ENCODE data around the gene OPN5.

OPN5 gene

DNA sequence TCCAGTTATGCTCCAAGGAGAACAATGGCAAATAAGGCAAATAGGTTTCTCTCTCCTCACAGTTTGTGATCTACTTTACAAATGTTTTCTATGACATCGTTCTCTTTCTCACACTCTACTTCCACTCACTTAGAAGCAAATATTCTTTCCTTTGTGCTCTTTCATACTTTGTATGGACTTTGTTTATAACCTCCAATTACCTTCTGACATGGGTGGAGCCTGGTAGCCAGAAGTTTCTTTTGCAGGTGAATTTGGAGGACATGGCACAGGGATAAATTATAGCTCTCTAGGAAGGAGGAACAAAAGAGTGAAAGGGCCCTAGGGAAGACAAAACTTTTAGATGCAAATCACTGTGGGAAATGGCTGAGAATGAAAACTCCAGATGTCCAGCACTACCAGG lies 69.3 kb downstream of the OPN5 start:
- Histone ChIP-seq H3K9me2 (replicated peaks; ENCODE audit: insufficient read depth, low read length) (no peaks in the 10 kb centered on the region), H3K4me2 (ENCODE audit: low read depth, low read length, poor library complexity, severe bottlenecking) (no peak overlapping the region), H3F3A (ENCODE audit: insufficient read depth) (no peaks in the 10 kb centered on the region), H3K36me3 (ENCODE audit: low read length) (no peaks in the 10 kb centered on the region), H3K9ac (ENCODE audit: low read length) (no peak overlapping the region), H3K27me3 (ENCODE audit: low read length) (no peaks in the 10 kb centered on the region; the same call in 1 of the 2 replicates), H4K20me1 (ENCODE audit: low read depth, low read length) (no peaks in the 10 kb centered on the region), H3K9me3 (ENCODE audit: insufficient read depth, low read length) (no peaks in the 10 kb centered on the region), H2AFZ (ENCODE audit: low read depth, low read length, severe bottlenecking) (no peak overlapping the region), H3K79me2 (ENCODE audit: insufficient read depth, low read length) (no peaks in the 10 kb centered on the region), H3K27ac (ENCODE audit: low read depth, low read length) (no peak overlapping the region), H3K4me3 (ENCODE audit: insufficient read depth, low read length, poor library complexity, severe bottlenecking) (no peak overlapping the region)
- no peak for TF ChIP-seq EZH2phosphoT487 (conservative IDR thresholded peaks at IDR 0.05; ENCODE audit: low read length)
- TF ChIP-seq CTCF (IDR thresholded peaks at IDR 0.05; ENCODE audit: insufficient read depth, low read length, poor library complexity, severe bottlenecking) = no peak

DNA sequence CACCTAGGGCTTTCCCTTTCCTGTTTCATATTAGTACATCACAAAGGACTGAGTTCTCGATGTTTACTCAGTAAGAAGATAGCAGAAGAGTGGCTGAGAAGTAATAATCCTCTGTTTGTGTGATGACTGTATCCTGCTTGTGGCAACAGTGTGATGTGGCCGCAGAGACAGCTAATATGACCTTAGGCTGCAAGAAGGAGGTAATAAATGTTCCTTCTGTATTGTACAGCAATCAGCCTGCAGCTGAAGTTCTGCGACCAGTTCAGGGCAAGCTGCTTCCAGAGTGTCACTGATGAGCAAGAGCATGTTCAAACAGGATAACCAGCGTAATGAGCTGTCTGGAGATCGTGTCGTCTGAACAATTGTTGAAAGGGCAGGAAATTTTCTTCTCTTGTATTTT lies 70.9 kb downstream of the OPN5 start:
- no peaks in the 10 kb centered on the region for H4K20me1 ChIP-seq (ENCODE audit: low read depth, low read length)
- no peak overlapping the region for H3K9ac ChIP-seq (ENCODE audit: low read length)
- H3K9me3 ChIP-seq (ENCODE audit: insufficient read depth, low read length) = no peaks in the 10 kb centered on the region
- no peak overlapping the region for H3K4me2 ChIP-seq (ENCODE audit: low read depth, low read length, poor library complexity, severe bottlenecking)
- H3K79me2 ChIP-seq (ENCODE audit: insufficient read depth, low read length) = no peaks in the 10 kb centered on the region
- no peak overlapping the region for H3K27ac ChIP-seq (ENCODE audit: low read depth, low read length)
- no peaks in the 10 kb centered on the region for H3K36me3 ChIP-seq (ENCODE audit: low read length)
- no peaks in the 10 kb centered on the region for H3F3A ChIP-seq (ENCODE audit: insufficient read depth)
- H3K4me3 ChIP-seq (ENCODE audit: insufficient read depth, low read length, poor library complexity, severe bottlenecking) = no peak overlapping the region
- H2AFZ ChIP-seq (ENCODE audit: low read depth, low read length, severe bottlenecking) = no peak overlapping the region
- no peak for TF ChIP-seq CTCF (IDR thresholded peaks at IDR 0.05; ENCODE audit: insufficient read depth, low read length, poor library complexity, severe bottlenecking)
- TF ChIP-seq EZH2phosphoT487 (conservative IDR thresholded peaks at IDR 0.05; ENCODE audit: low read length) = no peak
- no peaks in the 10 kb centered on the region for H3K9me2 ChIP-seq (replicated peaks; ENCODE audit: insufficient read depth, low read length)
- no peaks in the 10 kb centered on the region for H3K27me3 ChIP-seq (ENCODE audit: low read length)

GRCh38 chr6:47853766-47854165 lies 71.9 kb downstream of the OPN5 start:
- Histone ChIP-seq H3K4me2 (ENCODE audit: low read depth, low read length, poor library complexity, severe bottlenecking) (no peak overlapping the region), H3K79me2 (ENCODE audit: insufficient read depth, low read length) (no peaks in the 10 kb centered on the region), H2AFZ (ENCODE audit: low read depth, low read length, severe bottlenecking) (no peak overlapping the region), H3K27ac (ENCODE audit: low read depth, low read length) (no peak overlapping the region), H3K9me3 (ENCODE audit: insufficient read depth, low read length) (no peaks in the 10 kb centered on the region), H3K36me3 (ENCODE audit: low read length) (no peaks in the 10 kb centered on the region), H4K20me1 (ENCODE audit: low read depth, low read length) (no peaks in the 10 kb centered on the region), H3K9ac (ENCODE audit: low read length) (no peak overlapping the region), H3K4me3 (ENCODE audit: insufficient read depth, low read length, poor library complexity, severe bottlenecking) (no peak overlapping the region), H3F3A (ENCODE audit: insufficient read depth) (no peaks in the 10 kb centered on the region), H3K9me2 (replicated peaks; ENCODE audit: insufficient read depth, low read length) (no peaks in the 10 kb centered on the region), H3K27me3 (ENCODE audit: low read length) (no peaks in the 10 kb centered on the region)
- TF ChIP-seq CTCF (IDR thresholded peaks at IDR 0.05; ENCODE audit: insufficient read depth, low read length, poor library complexity, severe bottlenecking) (no peak), EZH2phosphoT487 (conservative IDR thresholded peaks at IDR 0.05; ENCODE audit: low read length) (no peak)
